SH-SY5Y (cell line): ENCODE measurements around the gene TRIM29.

Experiments
- GATA2 ChIP-seq: IDR thresholded peaks from 2 replicates; pipeline ENCODE4 v1.6.1; 2011; ENCODE audit warnings: mild to moderate bottlenecking, low read depth, low read length
- GATA3 ChIP-seq: IDR thresholded peaks from 2 replicates; pipeline ENCODE4 v1.6.1; 2011; ENCODE audit warnings: low read depth, mild to moderate bottlenecking, low read length, moderate library complexity

GRCh38 chr11:120139316-120140069, 1.6 kb upstream of the TRIM29 start:
- TF ChIP-seq GATA3 = no peak
- no peak for TF ChIP-seq GATA2
